Right lobe of liver (tissue), 4 donors: ENCODE results near the gene SCN2A.

Experiments used
- POLR2A ChIP-seq: fragments of 450-650 bp; IDR thresholded peaks from one replicate; pipeline ENCODE4 v1.6.1; 2017; ENCODE audit warnings: antibody characterized with exemption, mild to moderate bottlenecking
- TF ChIP-seq, protein P1 (sequence below), 4 donors: fragments of 200-600 bp in 3 of 4; fragments of 450-650 bp in 1 of 4; IDR thresholded peaks; one replicate each; pipeline versions ENCODE4 v1.5.1 to v1.8.0; 2016 to 2022; ENCODE audit warnings: antibody characterized with exemption in 4 of 4, mild to moderate bottlenecking in 2 of 4
- donor health status: DM: no; HTN: no; CAD: no.
- donor health status: DM: no; HTN: no; CAD: no.
- donor health status: DM: no; HTN: yes; CAD: no.

GRCh38 chr2:165237056-165237455 is 2.2 kb upstream of the SCN2A start:
- TF ChIP-seq, protein P1, sequence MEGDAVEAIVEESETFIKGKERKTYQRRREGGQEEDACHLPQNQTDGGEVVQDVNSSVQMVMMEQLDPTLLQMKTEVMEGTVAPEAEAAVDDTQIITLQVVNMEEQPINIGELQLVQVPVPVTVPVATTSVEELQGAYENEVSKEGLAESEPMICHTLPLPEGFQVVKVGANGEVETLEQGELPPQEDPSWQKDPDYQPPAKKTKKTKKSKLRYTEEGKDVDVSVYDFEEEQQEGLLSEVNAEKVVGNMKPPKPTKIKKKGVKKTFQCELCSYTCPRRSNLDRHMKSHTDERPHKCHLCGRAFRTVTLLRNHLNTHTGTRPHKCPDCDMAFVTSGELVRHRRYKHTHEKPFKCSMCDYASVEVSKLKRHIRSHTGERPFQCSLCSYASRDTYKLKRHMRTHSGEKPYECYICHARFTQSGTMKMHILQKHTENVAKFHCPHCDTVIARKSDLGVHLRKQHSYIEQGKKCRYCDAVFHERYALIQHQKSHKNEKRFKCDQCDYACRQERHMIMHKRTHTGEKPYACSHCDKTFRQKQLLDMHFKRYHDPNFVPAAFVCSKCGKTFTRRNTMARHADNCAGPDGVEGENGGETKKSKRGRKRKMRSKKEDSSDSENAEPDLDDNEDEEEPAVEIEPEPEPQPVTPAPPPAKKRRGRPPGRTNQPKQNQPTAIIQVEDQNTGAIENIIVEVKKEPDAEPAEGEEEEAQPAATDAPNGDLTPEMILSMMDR (IDR thresholded peaks at IDR 0.05) = no peak
- TF ChIP-seq POLR2A = no peak
